GM12874 (cell line): ENCODE data around the gene HTRA3.

Source experiments
- CTCF ChIP-seq: IDR thresholded peaks from 2 replicates; pipeline ENCODE4 v1.5.1; 2011; ENCODE audit warnings: low read depth, mild to moderate bottlenecking, control low read depth, low read length, moderate library complexity; ENCODE audit not compliant: insufficient read depth

The HTRA3 gene

GRCh38 chr4:8338351-8338961, 68.9 kb downstream of the HTRA3 start:
- no peak for TF ChIP-seq CTCF

GRCh38 chr4:8340781-8341241, 71.3 kb downstream of the HTRA3 start:
- no peak for TF ChIP-seq CTCF

- no peak for TF ChIP-seq CTCF
Observed at GRCh38 chr4:8341691-8342090, 72.1 kb downstream of the HTRA3 start.

- TF ChIP-seq CTCF = no peak
Observed at GRCh38 chr4:8342651-8343261, 73.2 kb downstream of the HTRA3 start.

- TF ChIP-seq CTCF = no peak
Observed at GRCh38 chr4:8343262-8343966, 73.9 kb downstream of the HTRA3 start.

- TF ChIP-seq CTCF = no peak
Observed at GRCh38 chr4:8343967-8344331, 74.4 kb downstream of the HTRA3 start.

- TF ChIP-seq CTCF = no peak
Observed at GRCh38 chr4:8344377-8344776, 74.8 kb downstream of the HTRA3 start.
